ENCODE measurements around the gene AGBL5.
"Not testable (repeated sequence)": the region's sequence is repeated elsewhere in the genome, so short reads cannot be mapped to it uniquely, and the experiment has no call there.

- not testable (repeated sequence) for TF ChIP-seq POLR2A (IDR thresholded peaks at IDR 0.05; ENCODE audit: low read length); GATA1 (IDR thresholded peaks at IDR 0.05; ENCODE audit: low read depth, low read length)
These were observed 59.3 kb downstream of the AGBL5 start for GRCh38 chr2:27110603-27111352.
